Limb (tissue), 2 donors: ENCODE data around the gene LLGL1.
"Not testable (repeated sequence)": the region's sequence is repeated elsewhere in the genome, so short reads cannot be mapped to it uniquely, and the experiment has no call there.

Experiments used
- DNase-seq, 2 donors: peaks; one replicate each; pipeline ENCODE4 v3.0.0-alpha.2; 2016; ENCODE audit errors: extremely low spot score in 2 of 2

Gene LLGL1

GRCh38 chr17:18194394-18194793 lies 31.0 kb upstream of the LLGL1 start:
- DNase-seq, result no peak

DNA sequence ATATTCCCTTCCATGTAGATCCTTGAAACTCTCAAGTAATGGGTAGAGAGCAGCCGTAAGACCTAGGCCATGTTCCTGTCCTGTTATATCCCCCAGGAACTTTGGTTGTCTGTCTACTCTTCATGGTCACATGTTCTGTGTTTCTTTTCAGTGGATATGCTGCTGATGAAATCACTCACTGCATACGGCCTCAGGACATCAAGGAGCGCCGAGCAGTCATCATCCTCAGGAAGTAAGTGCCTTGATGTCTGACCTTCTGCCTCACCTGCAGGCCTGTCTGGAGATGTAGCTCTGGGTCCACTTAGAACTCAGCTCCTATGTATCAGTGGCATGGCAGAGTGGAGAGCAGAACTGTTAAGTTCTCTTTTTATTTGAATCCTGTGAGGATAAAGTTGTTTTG lies 30.6 kb upstream of the LLGL1 start:
- DNase-seq, result no peak

- no peak for DNase-seq
Observed at GRCh38 chr17:18195246-18195645, 30.2 kb upstream of the LLGL1 start.

DNA sequence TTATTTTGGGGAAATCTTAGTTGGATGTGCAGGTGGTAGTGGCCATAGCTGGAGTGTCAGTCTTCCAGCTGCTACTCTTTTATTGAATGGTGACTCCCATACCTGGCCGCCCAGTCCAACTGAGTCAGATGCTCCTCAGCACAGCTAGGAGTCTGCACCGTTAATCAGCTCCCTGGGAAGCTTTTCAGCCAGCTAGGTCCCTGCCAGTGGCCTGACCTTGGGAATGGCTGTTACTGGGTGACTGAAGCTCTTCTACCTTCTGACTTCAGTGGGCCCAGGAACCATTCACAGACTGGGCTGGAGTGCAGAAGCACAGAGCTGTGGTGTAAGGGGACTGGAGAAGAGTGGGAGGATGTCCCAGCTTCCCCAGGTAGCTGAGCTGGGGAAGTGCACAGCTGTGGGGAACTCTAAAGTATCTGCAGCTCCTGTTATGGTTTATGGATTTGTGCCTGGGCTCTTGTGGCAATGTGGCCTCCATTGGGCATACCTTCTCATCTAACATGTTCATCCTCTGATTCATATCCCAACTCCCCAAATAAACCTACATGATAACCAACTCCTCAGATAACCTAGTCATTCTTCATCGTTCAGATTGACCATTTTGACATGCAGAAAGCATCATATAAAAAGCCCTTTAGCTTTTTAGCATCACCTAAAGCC lies 27.8 kb upstream of the LLGL1 start:
- DNase-seq, result no peak

DNA sequence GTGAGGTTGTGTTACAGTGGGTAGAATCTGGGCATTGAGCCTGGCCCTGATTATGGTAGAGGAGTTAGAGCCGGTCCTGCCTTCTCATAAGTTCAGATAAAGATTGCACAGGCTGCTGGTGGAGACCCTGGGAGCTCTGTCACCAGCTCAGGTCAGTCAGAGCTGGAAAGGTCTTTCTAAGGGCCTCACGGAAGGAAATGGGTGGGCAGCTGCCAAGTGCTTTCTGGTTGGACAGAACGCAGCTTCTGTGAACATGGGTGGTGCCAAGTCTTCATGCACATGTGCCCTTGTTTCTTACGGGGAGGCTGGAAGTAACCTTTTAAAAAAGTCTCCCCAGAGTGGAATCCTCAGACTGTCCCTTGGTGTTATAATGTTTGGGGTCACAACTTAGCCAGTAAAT lies 26.9 kb upstream of the LLGL1 start:
- DNase-seq, result no peak

DNA sequence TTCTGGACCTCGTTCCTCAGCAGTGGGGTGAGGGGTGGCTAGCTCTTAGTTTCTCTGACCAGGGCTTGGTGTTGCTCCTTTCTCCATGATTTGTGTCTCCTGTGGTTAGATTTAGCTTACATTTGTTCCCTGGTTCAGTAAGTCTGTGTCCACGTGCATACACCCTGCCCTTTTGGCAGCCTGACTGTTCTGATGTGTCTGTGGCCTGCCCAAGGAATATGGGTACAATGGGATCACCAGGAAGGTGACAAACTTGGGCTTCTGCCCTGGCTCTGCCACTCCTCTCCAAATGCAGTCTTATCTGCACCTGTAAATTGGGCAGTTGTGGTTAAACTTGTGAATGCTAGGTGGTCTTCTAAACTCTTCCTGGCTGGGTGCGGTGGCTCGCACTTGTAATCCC lies 24.3 kb upstream of the LLGL1 start:
- DNase-seq, result no peak

GRCh38 chr17:18203308-18203707 lies 22.1 kb upstream of the LLGL1 start:
- no peak for DNase-seq

DNA sequence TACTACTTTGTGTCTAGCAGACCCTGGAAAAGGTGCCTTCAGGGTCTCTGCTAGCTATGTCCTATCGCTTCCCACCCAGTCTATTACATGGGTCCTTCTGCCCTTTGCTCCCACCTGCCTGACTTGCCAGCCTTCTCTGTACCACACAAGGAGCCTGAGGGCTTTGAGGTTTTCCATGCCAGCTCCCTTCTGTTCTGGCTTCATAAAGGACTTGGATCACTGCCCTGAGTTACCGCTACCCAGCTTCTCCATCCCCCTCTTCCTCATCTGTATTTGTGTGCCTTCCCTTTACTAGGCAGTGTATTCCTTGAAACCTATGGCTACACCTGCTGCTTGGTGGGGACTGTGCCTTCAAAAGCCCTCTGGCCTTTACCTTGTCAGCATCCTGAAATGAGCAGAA lies 19.6 kb upstream of the LLGL1 start:
- no peak for DNase-seq

DNA sequence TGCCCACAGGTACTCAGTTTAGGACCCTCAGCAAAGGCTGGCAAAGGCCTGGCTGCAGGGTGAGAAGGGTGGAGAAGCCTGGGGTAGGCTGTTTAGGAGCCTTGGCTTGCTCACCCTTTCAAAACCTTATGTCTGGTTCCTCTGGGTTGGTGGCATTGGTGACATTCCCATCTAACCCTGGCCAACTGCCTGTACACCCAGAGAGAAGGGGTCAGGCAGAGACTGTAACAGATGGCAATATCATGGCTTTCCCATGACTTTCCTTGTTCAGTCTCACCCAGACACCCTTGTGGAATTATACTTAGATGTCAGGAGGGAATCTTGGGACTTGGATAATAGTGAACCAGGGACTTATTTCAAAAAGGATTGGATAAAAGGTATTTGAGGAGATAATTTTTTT lies 18.5 kb upstream of the LLGL1 start:
- DNase-seq, result no peak

DNA sequence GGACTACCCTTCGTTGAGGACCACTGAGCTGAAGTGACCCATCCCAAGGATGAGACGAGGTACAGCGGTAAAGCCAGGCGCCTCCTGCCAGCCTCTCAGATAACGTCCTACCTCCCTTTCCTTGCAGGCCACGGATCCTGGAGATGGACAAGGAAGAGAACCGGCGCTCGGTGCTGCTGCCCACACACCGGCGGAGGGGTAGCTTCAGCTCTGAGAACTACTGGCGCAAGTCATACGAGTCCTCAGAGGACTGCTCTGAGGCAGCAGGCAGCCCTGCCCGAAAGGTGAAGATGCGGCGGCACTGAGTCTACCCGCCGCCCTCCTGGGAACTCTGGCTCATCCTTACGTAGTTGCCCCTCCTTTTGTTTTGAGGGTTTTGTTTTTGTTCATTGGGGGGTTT lies 17.3 kb upstream of the LLGL1 start:
- no peak for DNase-seq

GRCh38 chr17:18213666-18214270 lies 11.7 kb upstream of the LLGL1 start:
- DNase-seq, result no peak

- DNase-seq, result not testable (repeated sequence)
Observed at GRCh38 chr17:18216906-18217305, 8.5 kb upstream of the LLGL1 start.

- DNase-seq, result peak; percentile 41 to 82
Observed at GRCh38 chr17:18217412-18218015, 7.9 kb upstream of the LLGL1 start.

- no peak for DNase-seq
Observed at GRCh38 chr17:18218756-18219415, 6.5 kb upstream of the LLGL1 start.

GRCh38 chr17:18224053-18224386 lies 1.4 kb upstream of the LLGL1 start:
- no peak for DNase-seq

DNA sequence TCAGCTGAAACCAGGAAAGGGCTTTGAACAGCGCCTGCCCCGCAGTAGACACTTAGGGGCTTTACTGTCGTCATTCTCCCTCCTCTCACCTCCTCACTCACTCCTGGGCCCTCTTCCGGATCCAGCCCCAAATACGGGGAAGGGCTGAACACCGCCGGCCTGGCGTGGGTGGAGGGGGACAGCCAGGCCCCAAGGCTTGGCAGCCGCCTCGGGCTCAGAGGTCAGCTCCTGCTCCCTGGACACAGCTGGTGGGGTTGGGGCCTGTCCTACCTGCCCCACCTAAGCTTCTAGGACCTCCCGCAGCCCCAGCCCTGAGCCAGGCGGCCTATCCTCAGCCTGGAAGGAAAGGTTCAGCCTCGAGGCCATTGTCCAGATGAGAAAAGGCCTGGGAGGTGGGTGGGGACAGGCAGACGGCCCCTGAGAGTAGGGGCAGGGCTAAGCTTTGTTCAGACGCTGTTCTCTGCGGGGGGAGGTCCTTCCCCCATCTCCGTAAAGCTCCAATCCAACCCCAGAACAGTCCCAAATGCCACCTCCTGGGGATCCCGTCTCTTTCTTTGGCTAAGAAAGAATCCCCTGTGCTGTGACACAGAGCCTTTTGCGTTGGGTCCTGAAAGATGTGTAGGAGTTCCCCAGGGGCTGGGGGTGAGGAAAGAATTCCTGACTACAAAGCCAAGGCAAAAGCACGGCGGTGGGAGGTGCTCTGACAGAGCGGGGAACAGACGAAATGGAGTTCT lies 881 bp upstream of the LLGL1 start:
- peak; percentile 36 to 58 for DNase-seq

GRCh38 chr17:18225642-18226283 lies 328 bp downstream of the LLGL1 start:
- peak in 1 of 2 donors; percentile 85 for DNase-seq

GRCh38 chr17:18226284-18226945 lies 980 bp downstream of the LLGL1 start:
- no peak for DNase-seq

DNA sequence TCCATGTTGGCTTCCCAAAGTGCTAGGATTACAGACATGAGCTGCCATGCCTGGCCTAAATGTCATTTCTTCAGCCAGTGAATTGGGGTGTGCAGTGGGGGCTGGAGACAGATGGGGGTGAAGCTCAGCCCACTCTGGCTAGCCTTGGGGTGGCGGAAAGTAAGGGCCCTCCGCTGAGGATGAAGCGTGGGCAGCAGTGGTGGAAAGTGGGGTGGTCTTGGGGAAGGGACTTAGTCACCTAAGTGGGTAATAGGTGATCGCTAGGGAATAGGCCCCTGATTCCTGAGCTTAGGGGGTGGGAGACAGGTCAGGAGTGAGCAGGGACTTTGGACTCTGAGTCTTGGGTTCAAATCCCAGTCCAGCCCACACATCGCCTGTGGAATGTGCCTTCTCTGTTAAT lies 2.2 kb downstream of the LLGL1 start:
- no peak for DNase-seq

- no peak for DNase-seq
Observed at GRCh38 chr17:18228176-18228682, 2.8 kb downstream of the LLGL1 start.

- DNase-seq, result peak in 1 of 2 donors; percentile 22
Observed at GRCh38 chr17:18229254-18229653, 3.8 kb downstream of the LLGL1 start.
